GM19438 (cell line): Measurements from ENCODE around the gene NAALADL2.

Experiments used
- ATAC-seq: cut with Tn5 transposase; IDR thresholded peaks from one replicate; pipeline ENCODE4 v1.9.1; 2021; ENCODE audit warnings: low read depth; ENCODE audit not compliant: unreplicated experiment

The NAALADL2 gene

GRCh38 chr3:174859114-174859735, at the start of gene NAALADL2:
Gene NAALADL2, plus strand, starts transcription at chr3:174859334.
- ATAC-seq, result no peak

DNA sequence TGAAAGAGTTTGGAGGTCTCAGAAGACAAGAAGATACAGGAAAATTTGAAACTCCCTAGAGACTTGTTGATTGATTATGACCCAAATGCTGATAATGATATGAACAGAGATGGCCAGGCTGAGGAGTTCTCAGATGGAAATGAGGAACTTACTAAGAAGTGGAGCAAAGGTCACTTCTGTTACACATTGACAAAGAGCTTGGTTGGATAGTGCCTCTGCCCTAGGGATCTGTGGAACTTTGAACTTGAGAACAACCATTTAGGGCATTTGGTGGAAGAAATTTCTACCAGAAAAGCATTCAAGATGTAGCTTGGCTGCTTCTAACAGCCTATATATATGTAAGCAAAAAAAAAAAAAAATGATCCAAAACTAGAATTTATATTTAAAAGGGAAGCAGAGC, 48.9 kb upstream of the NAALADL2 start:
- no peak for ATAC-seq

GRCh38 chr3:174812172-174812862, 46.8 kb upstream of the NAALADL2 start:
- no peak for ATAC-seq

GRCh38 chr3:174815750-174816149, 43.4 kb upstream of the NAALADL2 start:
- no peak for ATAC-seq

DNA sequence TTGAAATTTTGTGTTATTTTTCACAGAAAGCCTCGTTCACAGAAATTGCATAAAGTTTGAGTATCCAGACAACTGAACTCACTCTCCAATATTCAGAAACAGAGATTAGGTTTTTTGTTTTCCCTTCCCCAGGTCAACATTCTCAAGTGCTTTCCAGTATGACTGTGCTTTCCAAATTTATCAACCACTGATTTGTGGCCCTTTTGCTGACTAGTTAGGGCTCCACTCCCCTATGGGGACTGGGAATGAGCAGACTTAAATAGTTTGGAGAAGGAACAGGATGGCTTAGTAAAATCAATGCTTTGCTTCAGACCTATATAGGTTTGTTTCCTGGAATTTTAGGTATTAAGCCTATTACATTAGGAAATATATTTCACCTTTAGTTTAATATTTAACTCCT, 38.2 kb upstream of the NAALADL2 start:
- no peak for ATAC-seq

DNA sequence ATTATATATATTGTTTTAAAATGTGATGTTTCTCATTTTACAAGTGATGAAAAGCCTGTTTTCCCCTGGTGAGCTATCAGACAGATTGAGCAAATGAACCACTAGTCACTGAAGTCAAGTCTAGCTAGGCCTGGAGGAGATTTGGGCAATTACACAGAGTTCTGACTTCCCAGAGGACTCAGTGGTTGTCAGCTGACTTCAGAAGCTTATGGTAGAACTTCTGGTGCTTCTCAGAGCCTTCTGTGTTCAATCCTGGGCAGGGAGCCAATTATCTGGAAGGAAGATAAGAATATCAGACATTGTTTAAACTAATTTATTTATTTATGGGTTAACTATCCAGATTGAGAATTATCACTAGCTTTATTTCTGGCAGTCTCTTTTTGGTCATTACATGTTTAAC, 37.7 kb upstream of the NAALADL2 start:
- no peak for ATAC-seq

GRCh38 chr3:174822320-174822719, 36.8 kb upstream of the NAALADL2 start:
- ATAC-seq, result no peak

DNA sequence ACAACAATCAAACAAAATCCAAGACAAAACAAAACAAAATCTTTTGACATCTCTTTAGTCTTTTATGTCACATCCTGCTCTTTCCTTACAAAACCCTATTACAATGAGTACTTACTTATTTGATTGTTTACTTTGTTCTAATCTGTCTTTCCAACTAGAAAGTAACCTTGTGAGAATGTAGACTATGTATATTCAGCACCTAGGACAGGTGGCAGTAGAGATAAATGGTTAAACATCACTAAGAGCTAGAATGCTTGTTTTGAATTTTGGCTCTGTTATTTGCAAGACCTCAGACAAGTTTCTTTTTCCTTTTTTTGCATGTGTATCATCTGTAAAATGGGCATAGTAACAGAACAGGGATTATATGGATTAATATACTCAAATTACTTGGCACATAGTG, 33.1 kb upstream of the NAALADL2 start:
- ATAC-seq, result no peak

GRCh38 chr3:174844746-174845145, 14.4 kb upstream of the NAALADL2 start:
- no peak for ATAC-seq

DNA sequence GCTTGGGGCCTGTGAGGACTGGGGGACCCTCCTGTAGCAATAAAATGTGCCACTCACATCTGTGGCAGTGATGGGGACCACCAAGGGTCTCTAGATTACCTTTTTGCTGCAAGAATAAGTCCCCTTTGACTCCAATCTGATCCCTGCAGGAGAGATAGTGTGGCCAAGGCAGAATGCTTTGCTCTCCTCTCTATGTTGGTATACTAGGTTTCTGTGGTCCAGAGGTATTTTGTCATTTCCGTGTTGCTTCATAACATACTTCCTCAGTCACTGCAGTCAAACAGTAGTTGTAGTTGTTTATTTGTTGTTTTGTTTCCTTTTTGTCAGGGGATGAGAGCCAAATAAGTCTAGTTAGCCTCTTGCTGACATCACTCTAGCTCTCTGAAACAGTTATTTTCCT, 13.1 kb upstream of the NAALADL2 start:
- ATAC-seq, result no peak

DNA sequence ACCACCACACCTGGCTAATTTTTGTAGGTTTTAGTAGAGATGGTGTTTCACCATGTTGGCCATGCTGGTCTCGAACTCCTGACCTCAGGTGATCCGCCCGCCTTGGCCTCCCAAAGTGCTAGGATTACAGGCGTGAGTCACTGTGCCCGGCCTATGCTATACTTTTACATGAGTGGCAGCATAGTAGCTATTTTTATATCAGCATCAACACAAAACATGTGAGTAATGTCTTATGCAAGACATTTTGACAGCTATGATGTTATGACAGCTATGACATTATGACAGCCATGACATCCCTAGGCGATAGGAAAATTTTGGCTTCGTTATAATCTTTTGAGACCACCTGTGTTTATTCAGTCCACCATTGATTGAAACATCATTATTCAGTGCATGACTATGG, 4.1 kb upstream of the NAALADL2 start:
- ATAC-seq, result no peak

GRCh38 chr3:174857301-174857700, 1.8 kb upstream of the NAALADL2 start:
- no peak for ATAC-seq

DNA sequence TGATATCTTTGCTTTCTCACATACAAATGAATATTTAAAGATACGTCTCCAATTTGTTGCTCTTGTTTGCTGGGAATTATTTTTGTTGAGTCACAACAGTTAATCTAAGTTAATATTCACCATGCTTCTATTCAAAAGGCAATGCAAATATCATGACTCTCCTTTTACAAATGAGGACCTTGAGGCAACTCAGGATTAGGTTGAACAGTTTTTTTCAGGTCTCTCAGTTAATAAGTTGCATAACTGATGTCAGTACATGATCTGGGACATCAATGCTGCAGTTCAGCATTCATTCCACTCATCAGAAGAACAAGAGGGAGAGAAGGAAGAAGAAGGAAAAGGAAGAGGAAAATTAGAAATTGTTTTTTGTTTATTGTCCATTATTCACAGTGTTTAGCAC, 781 bp upstream of the NAALADL2 start:
- no peak for ATAC-seq

DNA sequence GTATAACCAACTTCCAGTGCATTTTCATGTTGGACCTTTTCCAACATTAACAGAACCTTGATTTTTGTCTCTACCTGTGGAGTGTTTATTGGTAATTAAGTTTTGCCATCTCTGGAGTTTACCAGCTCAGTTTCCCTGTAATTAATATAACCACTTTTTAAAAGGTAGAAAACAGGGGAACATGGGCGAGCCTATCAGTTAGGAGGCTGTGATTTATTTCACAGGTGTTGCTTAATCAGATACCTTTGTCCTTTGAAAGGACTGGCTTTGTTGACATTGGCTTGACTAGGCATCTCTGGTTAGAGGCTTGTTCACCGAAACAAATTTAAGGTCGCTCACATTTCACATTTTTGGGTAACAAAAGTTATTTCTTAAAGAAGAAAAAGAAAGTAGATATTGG, 622 bp downstream of the NAALADL2 start:
- no peak for ATAC-seq

- no peak for ATAC-seq
Measured at GRCh38 chr3:174862101-174862500, 3.0 kb downstream of the NAALADL2 start.

DNA sequence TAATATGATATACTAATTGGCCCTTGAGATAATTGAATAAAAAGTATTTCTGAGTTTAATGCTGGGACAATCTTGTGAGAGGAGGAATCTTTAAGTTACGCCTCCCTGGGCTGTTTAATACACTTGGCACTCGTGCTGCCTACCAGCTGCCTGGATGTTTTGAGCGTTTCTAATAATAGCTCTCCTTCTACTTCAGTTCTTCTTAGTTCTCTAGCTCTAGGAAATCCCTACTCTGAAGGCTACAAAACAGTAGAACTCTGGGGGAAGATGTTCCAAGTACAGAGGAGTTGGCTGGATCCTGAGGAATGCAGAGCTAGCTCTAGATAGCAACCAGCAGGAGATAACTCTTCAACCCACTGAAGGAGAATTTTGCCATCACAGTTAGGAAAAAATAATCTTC, 3.5 kb downstream of the NAALADL2 start:
- ATAC-seq, result no peak

DNA sequence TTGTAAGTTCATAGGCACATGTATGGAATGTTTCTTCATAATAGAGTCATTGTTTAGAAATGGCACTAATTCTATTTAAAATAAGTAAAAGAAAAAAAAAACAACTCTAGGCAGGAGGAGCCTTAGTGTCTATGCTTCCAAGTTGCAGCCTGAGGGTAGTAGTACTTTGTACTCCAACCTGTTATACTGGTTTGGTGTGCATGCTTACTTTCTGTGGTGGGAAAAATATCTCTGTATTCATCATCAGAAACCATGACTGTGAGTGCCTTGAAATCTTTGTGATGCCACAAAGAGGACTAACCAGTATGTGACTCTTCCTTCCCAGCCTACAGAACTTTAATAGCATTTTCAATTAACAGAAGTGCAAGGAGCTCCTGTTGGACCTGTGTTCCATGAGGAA, 4.4 kb downstream of the NAALADL2 start:
- ATAC-seq, result no peak

DNA sequence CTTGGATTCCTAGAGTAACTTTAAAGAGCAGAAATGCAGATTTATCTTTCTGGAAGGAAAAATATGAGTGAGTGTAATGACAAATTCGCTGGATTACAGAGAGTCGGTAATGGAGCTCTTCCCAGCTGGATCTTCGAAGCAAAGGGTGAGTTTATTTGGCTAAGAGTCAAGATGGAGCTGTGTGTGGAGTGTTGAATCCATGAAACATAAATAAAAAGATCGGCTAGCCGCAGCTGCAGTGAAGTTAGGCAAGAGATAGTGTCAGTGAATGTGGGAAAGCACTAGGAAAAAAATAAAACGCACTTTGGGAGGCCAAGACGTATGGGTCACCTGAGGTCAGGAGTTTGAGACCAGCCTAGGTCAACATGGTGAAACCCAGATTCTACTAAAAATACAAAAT, 10.3 kb downstream of the NAALADL2 start:
- no peak for ATAC-seq

- ATAC-seq, result no peak
Measured at GRCh38 chr3:174873832-174874657, 14.9 kb downstream of the NAALADL2 start.

DNA sequence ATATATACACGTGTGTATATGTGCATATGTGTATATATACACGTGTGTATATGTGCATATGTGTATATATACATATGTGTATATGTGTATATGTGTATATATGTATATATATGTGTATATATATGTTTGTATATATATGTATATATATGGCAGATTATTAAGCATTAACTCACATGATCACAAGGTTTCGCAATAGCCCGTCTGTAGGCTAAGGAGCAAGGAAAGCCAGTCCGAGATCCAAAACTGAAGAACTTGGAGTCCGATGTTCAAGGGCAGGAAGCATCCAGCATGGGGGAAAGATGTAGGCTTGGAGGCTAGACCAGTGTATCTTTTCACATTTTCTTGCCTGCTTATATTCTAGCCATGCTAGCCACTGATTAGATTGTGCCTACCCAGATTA, 23.7 kb downstream of the NAALADL2 start:
- ATAC-seq, result no peak

DNA sequence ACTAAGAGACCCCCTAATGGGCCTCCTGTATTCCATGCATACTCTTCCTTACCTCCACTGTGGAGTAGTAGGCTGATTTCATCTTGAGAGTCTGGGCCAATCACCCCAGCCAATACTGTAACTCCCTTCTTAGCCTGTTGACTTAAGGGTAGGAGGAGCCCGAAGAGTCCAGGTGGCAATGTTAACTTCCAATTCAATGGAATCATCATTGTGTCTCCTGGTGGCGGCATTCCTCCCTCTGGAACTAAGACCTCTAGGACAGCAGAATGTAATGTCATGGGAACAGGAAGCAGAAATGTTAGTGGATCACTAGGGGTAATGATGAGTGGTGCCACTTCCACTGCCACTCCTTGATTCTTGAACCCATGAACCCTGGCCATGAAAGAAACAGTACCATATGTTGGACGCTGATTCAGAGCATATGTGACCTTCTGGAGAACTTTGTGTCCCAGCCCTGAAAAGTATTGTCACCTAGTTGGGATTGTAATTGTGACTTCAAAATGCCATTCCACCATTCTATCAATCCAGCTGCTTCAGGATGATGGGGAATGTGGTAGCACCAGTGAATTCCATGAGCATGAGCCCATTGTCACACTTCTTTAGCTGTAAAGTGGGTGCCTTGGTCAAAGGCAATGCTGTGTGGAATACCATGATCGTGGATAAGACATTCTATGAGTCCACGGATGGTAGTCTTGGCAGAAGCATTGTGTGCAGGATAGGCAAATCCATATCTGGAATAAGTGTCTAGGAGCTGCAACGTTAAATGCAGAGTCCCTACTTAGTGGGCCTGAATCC, 24.9 kb downstream of the NAALADL2 start:
- ATAC-seq, result no peak
